ENCODE data around the gene GLI3.

- TF ChIP-seq CTCF (IDR thresholded peaks at IDR 0.05; ENCODE audit: borderline replicate concordance, extremely low read depth, low read length, poor library complexity, severe bottlenecking) (no peak), EZH2 (IDR thresholded peaks at IDR 0.05; ENCODE audit: borderline replicate concordance, low read depth, low read length, severe bottlenecking) (no peak)
These were observed 146.2 kb downstream of the GLI3 start for GRCh38 chr7:42090806-42091205.

All from DND-41 (cell line).